Kidney (tissue), 14 donors: ENCODE data around the gene HHAT. TPM values are rescaled to one million over a fixed set of nuclear protein-coding genes. Genes with fewer than 3 reads are reported as not detected.

Experiments used
- DNase-seq, 5 donors: peaks; one replicate each; pipeline ENCODE4 v3.0.0-alpha.2; 2013 to 2020
- FAIRE-seq: peaks from 2 replicates; lab custom pipeline; 2012; peaks lifted over from hg19 to GRCh38; lab: Jason Lieb, UNC
- H3K27ac ChIP-seq, 2 donors: one replicate each; pipeline ENCODE4 v1.7.0; 2013; ENCODE audit warnings: low read depth in 2 of 2, low read length in 2 of 2, inconsistent platforms in 1 of 2
- H3K27me3 ChIP-seq: one replicate; pipeline ENCODE4 v1.7.1; 2013; ENCODE audit warnings: low read length, inconsistent platforms; ENCODE audit not compliant: control insufficient read depth, insufficient read depth
- H3K36me3 ChIP-seq, 3 donors: one replicate each; pipeline versions ENCODE4 v1.7.0 to v1.7.1; 2013; ENCODE audit warnings: low read length in 3 of 3, control low read depth in 1 of 3, inconsistent platforms in 1 of 3; ENCODE audit not compliant: insufficient read depth in 3 of 3, control insufficient read depth in 2 of 3
- H3K4me1 ChIP-seq, 3 donors: one replicate each; pipeline versions ENCODE4 v1.7.0 to v1.7.1; 2013; ENCODE audit warnings: low read length in 3 of 3, inconsistent platforms in 1 of 3, low read depth in 1 of 3; ENCODE audit not compliant: control insufficient read depth in 2 of 3, insufficient read depth in 2 of 3
- H3K4me3 ChIP-seq, 3 donors: one replicate each; pipeline versions ENCODE4 v1.7.0 to v1.8.1; 2013; ENCODE audit warnings: low read length in 3 of 3, control low read depth in 1 of 3, inconsistent platforms in 1 of 3
- H3K9ac ChIP-seq, 3 donors: one replicate each; pipeline versions ENCODE4 v1.7.0 to v1.7.1; 2013; ENCODE audit warnings: low read length in 3 of 3, control low read depth in 1 of 3, inconsistent platforms in 1 of 3
- H3K9me3 ChIP-seq, 3 donors: one replicate each; pipeline versions ENCODE4 v1.7.0 to v1.7.1; 2013; ENCODE audit warnings: low read length in 3 of 3, control low read depth in 1 of 3, inconsistent platforms in 1 of 3; ENCODE audit not compliant: control insufficient read depth in 2 of 3, insufficient read depth in 1 of 3
- CTCF ChIP-seq: IDR thresholded peaks from 3 replicates; pipeline ENCODE4 v1.5.1; 2012; ENCODE audit warnings: mild to moderate bottlenecking, moderate library complexity, borderline replicate concordance; ENCODE audit not compliant: insufficient read depth; ENCODE audit errors: extremely low read depth
- intact Hi-C: fragments of 100-400 bp; cut with DNase I; formaldehyde crosslinking; loops from one replicate; pipeline ENCODE4 v1.11.1; 2022
- polyA plus RNA-seq: library from polyadenylated mRNA; stranded (reverse); fragments of 350-450 nt; fragmentation: Illumina TruSeq; extraction: RNeasy Lipid Tissue Mini Kit (QIAGEN cat#74804); gene quantifications from one replicate; pipeline ENCODE4 v1.2.3, GENCODE V29; 2014; ENCODE audit warnings: low read depth, low replicate concordance; ENCODE audit not compliant: insufficient read depth
- total RNA-seq: library from RNA; stranded (reverse); fragmentation: NEBNext Ultra II Directional; extraction: Animal tissue kit (Norgen Biotek cat#: 25700); gene quantifications from one replicate; pipeline ENCODE4 v1.2.1, GENCODE V29; 2021
- donor health status: control.
- donor health status: control.
- donor health status: control.
- donor health status: control.
- donor health status: control.
- donor health status: DM: yes; HTN: yes; CAD: no.
- donor health status: Normal renal cell carcinoma (clear cell type).

HHAT gene
- total and polyA plus RNA-seq, 2 donors from 2014 or later, result 5.5 to 9.7 TPM

GRCh38 chr1:210650403-210650802, 321.7 kb downstream of the HHAT start:
- FAIRE-seq (no peak), DNase-seq (no peak)
- H3K36me3 ChIP-seq, result no peaks in the 10 kb centered on the region
- no peak for TF ChIP-seq CTCF
- H3K4me3 ChIP-seq, result no peak overlapping the region
- no peak overlapping the region for H3K9ac ChIP-seq
- intact Hi-C loops, result no loop called here
- H3K9me3 ChIP-seq, result peaks cover 0 to 2% (median 0%) of the 10 kb centered on the region in 3 donors
- no peaks in the 10 kb centered on the region for H3K4me1 ChIP-seq
- H3K27me3 ChIP-seq, result no peaks in the 10 kb centered on the region
- H3K27ac ChIP-seq, result no peak overlapping the region

GRCh38 chr1:210652329-210652954, 323.7 kb downstream of the HHAT start:
- H3K4me3 ChIP-seq, result no peak overlapping the region
- FAIRE-seq, result no peak
- intact Hi-C loops, result no loop called here

GRCh38 chr1:210653771-210654170, 325.1 kb downstream of the HHAT start:
- DNase-seq (no peak), FAIRE-seq (no peak)
- no peaks in the 10 kb centered on the region for H3K4me1 ChIP-seq
- no peaks in the 10 kb centered on the region for H3K27me3 ChIP-seq
- no peak overlapping the region for H3K27ac ChIP-seq
- no peak for TF ChIP-seq CTCF
- no peaks in the 10 kb centered on the region for H3K36me3 ChIP-seq
- intact Hi-C loops, result no loop called here
- no peak overlapping the region for H3K9ac ChIP-seq
- no peak overlapping the region for H3K4me3 ChIP-seq
- H3K9me3 ChIP-seq, result peaks cover 0 to 2% (median 0%) of the 10 kb centered on the region in 3 donors

More at GRCh38 chr1:210652329-210652954, 323.7 kb downstream of the HHAT start:
- Histone ChIP-seq H3K36me3 (no peaks in the 10 kb centered on the region), H3K27ac (no peak overlapping the region), H3K9ac (no peak overlapping the region), H3K27me3 (no peaks in the 10 kb centered on the region), H3K4me1 (no peaks in the 10 kb centered on the region), H3K9me3 (peaks cover 0 to 2% (median 0%) of the 10 kb centered on the region in 3 donors)
- no peak for DNase-seq
- TF ChIP-seq CTCF, result no peak
